ENCODE results near the gene TENM3. TPM values are rescaled to one million over a fixed set of nuclear protein-coding genes. Genes with fewer than 3 reads are reported as not detected.
A peak's percentile ranks its signal among the peaks of the same experiment; 100 is the strongest.

Gene TENM3
- total RNA-seq, 1 experiment from 2014 or later: 40.5 TPM

- DNase-seq (ENCODE audit: low read depth): no peak
Measured at GRCh38 chr4:182507805-182508204, 264.6 kb downstream of the TENM3 start.

- DNase-seq (ENCODE audit: low read depth): no peak
Measured at GRCh38 chr4:182510836-182511235, 267.6 kb downstream of the TENM3 start.

GRCh38 chr4:182513587-182514291 lies 270.5 kb downstream of the TENM3 start:
- DNase-seq (ENCODE audit: low read depth): no peak

DNA sequence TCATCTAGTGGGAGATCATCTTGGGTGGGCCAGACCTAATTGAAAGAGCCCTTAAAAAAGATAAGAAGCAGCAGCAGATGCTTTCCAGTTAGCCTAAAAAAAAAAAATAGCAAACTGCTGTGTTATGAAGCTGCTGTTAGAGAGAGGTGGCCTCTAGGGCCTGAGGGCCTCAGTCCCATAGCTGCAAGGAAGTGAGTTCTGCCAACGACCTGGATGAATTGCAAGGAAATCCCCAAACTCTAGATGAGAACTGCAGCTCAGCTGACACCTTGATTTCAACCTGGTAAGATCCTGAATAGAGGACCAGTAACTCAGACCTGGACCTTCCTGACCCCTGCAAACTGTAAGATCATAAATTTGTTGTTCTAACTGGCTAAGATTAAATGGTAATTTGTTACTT lies 275.2 kb downstream of the TENM3 start:
- DNase-seq (ENCODE audit: low read depth): no peak

DNA sequence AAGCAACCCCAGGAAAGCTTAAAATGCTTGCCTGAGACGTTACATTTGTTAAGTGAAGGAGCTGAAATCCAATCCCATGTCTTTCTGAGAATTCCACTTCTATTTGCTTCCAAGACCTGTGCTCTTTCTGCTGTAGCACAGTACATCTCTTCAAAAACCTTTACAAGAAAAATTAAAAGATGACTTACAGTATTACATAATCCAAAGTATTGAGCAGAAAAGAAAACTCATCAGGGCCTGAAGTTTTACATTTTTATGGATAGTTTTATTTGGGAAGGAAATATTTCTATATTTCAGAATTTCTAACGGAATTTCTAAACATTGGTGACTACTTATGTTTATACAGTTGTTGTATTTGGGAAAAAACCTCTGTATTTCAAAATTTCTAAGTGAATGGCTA lies 276.3 kb downstream of the TENM3 start:
- no peak for DNase-seq (ENCODE audit: low read depth)

DNA sequence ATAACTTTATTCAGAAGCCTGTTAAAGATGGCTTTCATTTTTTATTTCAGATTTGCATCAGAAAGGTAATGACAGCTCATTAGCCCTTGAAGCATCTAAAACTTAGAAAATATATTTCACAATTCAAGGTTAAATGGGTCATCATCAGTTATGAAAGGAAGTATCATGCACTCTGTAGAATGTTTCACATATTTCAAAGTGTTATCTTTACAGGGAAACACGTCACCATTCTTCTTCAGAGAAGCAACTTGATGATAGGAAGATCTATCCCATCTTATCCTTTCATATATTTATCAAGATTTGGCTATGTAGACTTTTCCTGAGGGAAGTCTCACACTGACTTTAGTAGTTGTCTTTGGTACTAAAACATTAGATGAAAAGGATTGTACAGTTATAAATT lies 277.8 kb downstream of the TENM3 start:
- no peak for DNase-seq (ENCODE audit: low read depth)

- DNase-seq (ENCODE audit: low read depth): no peak
Measured at GRCh38 chr4:182528819-182529218, 285.6 kb downstream of the TENM3 start.

DNA sequence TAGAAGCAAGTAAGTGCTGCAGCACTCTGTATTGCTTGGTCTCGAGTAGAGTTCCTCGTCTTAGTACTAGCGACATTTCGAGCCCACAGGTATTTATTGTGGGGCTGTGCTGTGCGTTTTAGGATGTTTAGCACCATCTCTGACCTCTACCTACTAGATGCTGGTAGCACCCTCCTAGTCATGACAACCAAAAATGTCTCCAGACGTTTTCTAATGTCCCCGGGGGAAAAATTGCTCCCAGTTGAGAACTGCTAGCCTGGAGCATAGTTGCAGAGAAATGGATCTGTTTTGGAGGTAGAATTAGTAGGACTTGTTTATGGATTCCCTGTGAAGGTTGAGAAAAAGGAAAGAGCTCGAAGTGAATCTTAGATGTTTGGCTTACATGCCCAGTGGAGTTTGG lies 287.2 kb downstream of the TENM3 start:
- no peak for DNase-seq (ENCODE audit: low read depth)

DNA sequence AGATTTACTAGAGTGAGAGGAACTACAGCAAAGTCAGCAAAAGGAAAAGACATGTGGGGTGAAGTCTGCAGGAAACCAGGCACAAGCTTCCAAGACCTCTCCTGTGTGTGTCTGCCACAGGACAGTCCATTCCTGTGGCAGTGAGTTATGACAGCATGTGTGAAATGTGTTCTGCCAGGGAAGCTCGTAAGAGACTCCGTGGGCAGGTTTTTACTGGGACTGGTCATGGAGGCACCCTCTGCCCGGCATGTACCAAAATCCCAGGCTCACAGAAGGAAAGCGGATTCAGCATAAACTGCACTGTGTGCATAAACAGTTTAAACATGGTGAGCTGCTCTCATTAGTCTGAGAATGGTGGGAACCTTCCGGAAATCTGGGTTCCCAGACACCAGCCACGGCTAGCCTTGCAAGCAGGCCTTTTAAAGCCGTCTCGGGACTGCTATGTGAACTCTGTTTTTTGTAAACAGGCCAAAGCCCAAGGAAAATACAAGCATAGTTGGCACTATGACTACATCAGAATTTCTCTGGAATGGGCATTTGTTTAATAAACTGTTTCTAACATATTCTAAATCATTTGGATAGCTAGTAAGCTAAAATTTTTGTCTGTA lies 288.5 kb downstream of the TENM3 start:
- DNase-seq (ENCODE audit: low read depth): peak; percentile 10

DNA sequence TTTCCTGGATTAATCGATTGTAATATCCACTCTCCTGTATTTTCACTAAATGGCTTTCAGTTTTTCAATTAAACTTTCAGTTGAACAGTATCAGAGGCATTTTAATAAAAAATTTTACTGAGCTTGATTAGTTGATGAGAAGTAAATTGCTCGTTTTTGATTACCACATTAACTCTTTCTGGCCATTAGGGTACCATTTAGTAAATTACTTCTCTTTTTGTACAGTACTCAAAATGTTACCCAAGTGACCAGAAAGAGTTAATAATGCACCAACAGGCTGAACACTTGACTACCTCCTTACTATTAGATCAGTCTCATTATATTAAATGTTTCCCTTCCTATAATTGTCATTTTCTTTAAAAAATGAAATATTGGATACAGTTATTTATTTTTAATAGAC lies 289.2 kb downstream of the TENM3 start:
- no peak for DNase-seq (ENCODE audit: low read depth)

- no peak for DNase-seq (ENCODE audit: low read depth)
Measured at GRCh38 chr4:182533964-182534363, 290.8 kb downstream of the TENM3 start.

- DNase-seq (ENCODE audit: low read depth): no peak
Measured at GRCh38 chr4:182536221-182536811, 293.1 kb downstream of the TENM3 start.

DNA sequence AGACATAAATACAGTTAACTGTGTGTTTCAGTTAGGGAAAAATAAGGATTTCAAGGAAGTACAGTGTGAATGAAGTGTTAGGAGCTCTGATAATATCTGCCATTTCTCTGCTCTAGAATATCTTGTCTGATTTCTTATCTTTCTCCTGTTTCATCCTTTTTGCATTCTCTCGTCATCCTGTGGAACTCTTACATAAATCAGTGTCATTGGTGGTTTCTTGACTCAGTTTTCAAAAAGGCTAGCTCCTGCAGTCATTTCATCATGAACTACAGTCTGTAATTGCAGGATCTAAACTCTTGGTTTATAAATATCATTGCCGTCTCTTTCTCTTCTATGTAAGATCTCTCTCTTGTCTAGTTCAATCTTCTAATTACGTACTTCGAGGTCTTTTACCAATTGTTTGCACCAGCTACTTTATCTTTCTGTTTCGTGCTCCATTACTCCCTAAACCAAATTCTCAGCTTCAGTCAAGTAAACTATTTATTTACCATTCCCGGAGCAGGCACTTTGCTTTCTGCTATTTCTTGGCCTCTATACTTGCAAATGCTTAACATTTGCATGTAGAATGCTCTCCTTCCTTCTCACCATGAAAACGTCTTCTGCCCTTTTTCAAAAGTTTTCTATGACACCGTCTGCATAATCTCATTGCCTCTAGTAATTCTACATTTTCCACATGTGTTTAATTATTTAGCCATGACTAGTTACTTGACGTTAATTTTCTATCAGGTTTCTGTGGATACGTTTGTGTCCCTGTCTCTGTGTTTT lies 294.0 kb downstream of the TENM3 start:
- no peak for DNase-seq (ENCODE audit: low read depth)

DNA sequence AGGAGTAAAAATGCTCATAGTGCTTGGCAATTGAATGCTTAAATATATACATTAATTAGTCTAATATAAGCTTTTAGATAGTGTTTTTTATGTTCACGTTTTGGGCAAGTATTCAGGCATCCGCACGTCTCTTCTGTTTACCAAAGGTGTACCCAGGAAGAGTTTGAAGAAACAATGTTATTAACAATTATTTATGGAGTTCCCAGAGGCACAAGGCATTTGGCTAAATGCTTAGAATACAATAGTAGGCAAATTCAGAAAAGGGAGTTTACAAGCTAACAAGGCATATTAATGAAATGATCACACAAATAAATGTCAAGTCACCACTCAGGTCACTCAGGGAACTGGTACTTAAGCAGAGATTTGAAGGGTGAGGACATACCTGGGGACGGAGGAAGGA lies 294.8 kb downstream of the TENM3 start:
- DNase-seq (ENCODE audit: low read depth): no peak

GRCh38 chr4:182540496-182540895 lies 297.3 kb downstream of the TENM3 start:
- no peak for DNase-seq (ENCODE audit: low read depth)

- no peak for DNase-seq (ENCODE audit: low read depth)
Measured at GRCh38 chr4:182547435-182547834, 304.2 kb downstream of the TENM3 start.

- DNase-seq (ENCODE audit: low read depth): no peak
Measured at GRCh38 chr4:182548156-182548555, 305.0 kb downstream of the TENM3 start.

DNA sequence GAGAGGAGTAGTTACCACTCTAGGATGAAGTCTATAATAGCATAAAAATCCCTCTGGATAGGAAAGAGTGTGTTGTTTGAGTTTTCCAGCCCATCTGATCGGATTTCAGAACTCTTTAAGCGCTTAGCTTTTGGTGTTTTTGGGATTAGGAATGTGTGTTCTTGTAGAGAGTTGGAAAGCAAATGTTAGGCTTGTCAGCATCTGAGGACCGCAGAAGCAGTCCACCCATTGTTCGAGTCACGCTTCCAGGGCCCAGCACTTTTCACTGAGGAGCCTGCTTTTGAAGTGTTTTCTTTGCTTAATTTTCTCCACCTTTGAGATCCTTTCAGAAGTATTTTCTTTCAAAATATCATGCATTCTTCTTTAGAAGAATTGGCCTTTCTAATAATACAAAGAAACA lies 306.2 kb downstream of the TENM3 start:
- no peak for DNase-seq (ENCODE audit: low read depth)

DNA sequence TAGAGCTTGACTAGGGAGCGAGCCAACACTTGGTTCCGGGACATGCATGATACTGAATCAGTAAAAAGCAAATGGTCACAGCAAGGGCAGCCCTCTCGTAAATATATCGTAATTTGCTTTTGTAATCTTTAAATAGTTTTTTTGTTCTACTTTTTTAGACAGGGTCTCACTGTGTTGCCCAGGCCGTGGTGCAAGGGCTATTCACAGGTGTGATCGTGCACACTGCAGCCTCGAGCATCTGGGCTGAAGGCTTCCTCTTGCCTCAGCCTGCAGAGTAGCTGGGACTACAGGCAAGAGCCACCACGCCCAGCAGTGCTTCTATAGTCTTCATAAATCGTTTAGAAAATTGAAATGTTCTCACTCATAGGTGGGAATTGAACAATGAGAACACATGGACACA lies 309.7 kb downstream of the TENM3 start:
- DNase-seq (ENCODE audit: low read depth): no peak

- no peak for DNase-seq (ENCODE audit: low read depth)
Measured at GRCh38 chr4:182553653-182554052, 310.5 kb downstream of the TENM3 start.

DNA sequence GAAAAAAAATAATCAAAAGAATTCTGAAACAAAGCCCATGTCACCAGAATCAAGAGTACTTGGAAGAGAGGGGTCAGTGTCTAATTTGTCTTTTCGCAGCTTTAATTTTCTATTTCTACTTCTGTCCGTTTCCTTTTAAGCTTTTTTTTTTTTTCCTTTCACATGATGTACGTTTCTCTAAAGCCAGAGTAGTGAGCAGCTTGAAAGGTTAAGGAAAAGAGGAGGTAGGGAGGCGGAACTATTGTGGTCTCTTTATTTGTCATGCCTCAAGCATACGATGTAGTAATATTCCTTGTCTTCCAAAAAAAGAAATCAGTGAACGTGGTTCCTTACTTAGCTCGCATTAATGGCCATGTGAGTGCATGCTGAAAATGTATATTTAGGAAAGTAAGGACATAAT lies 311.5 kb downstream of the TENM3 start:
- no peak for DNase-seq (ENCODE audit: low read depth)

- DNase-seq (ENCODE audit: low read depth): peak; percentile 59
Measured at GRCh38 chr4:182555997-182556418, 312.8 kb downstream of the TENM3 start.

- DNase-seq (ENCODE audit: low read depth): peak; percentile 32
Measured at GRCh38 chr4:182556580-182556979, 313.4 kb downstream of the TENM3 start.

Measured in Daoy (cell line).